Measurements from ENCODE around the gene PSMB7.

DNA sequence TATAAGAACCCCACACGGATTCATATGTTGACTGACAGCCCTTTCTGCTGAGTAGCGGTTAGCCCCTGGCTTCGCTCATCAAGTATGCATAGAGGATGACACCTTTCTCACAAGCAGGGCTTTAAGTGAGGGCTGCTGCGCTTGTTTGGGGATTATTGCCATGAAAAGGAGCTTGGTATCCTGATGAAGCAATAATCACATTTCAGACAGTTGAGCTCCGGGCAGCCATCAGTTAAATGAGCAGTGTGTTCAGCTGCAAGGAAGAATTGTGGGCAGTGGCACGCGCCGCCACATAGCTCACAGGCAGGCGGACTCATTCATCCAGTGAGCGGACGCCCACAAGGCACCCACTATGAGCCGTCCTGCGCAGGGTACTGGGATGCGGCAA lies 79.9 kb downstream of the PSMB7 start:
- no peak for TF ChIP-seq USF1 (IDR thresholded peaks at IDR 0.05; ENCODE audit: borderline replicate concordance, low read depth)
- TF ChIP-seq MXI1 (IDR thresholded peaks at IDR 0.05; ENCODE audit: low read depth, low read length), result no peak
- no peak for TF ChIP-seq POLR2AphosphoS5 (IDR thresholded peaks at IDR 0.05; ENCODE audit: low read depth, low read length)
- TF ChIP-seq TEAD4 (IDR thresholded peaks at IDR 0.05; ENCODE audit: borderline replicate concordance, insufficient read depth), result no peak
- TF ChIP-seq JUND (IDR thresholded peaks at IDR 0.05), result no peak
- no peak for TF ChIP-seq MAX (IDR thresholded peaks at IDR 0.05; ENCODE audit: low read depth)
- no peak for TF ChIP-seq CTCF (IDR thresholded peaks at IDR 0.05)
- TF ChIP-seq EZH2phosphoT487 (IDR thresholded peaks at IDR 0.05; ENCODE audit: borderline replicate concordance, low read depth), result no peak
- TF ChIP-seq RAD21 (IDR thresholded peaks at IDR 0.05; ENCODE audit: low read length), result no peak
- TF ChIP-seq EP300 (IDR thresholded peaks at IDR 0.05; ENCODE audit: borderline replicate concordance in 1 of 2, low read depth in 1 of 2, low read length in 1 of 2), result no peak
- TF ChIP-seq, protein P1, sequence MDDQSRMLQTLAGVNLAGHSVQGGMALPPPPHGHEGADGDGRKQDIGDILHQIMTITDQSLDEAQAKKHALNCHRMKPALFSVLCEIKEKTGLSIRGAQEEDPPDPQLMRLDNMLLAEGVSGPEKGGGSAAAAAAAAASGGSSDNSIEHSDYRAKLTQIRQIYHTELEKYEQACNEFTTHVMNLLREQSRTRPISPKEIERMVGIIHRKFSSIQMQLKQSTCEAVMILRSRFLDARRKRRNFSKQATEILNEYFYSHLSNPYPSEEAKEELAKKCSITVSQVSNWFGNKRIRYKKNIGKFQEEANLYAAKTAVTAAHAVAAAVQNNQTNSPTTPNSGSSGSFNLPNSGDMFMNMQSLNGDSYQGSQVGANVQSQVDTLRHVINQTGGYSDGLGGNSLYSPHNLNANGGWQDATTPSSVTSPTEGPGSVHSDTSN (IDR thresholded peaks at IDR 0.05), result no peak
- TF ChIP-seq SIN3A (IDR thresholded peaks at IDR 0.05; ENCODE audit: borderline replicate concordance, low read depth, low read length), result no peak
- no peak for TF ChIP-seq CHD2 (IDR thresholded peaks at IDR 0.05; ENCODE audit: low read length, partially characterized antibody)
